HepG2 (cell line): ENCODE results near the gene GRAMD2A. TPM values are rescaled to one million over a fixed set of nuclear protein-coding genes. Genes with fewer than 3 reads are reported as not detected.

Experiments used
- CREM ChIP-seq, 2 experiments: sonication (generic) in 1 of 2; formaldehyde crosslinking in 1 of 2; IDR thresholded peaks; 2 replicates each; pipeline versions ENCODE4 v1.4.0 to v1.6.1; 2016 to 2020; ENCODE audit warnings: antibody characterized with exemption in 1 of 2, mild to moderate bottlenecking in 1 of 2, missing genetic modification reagents in 1 of 2
- HDAC1 ChIP-seq: sonication (generic); formaldehyde crosslinking; IDR thresholded peaks from 2 replicates; pipeline ENCODE4 v1.5.1; 2020; ENCODE audit warnings: mild to moderate bottlenecking, missing genetic modification reagents
- HDAC2 ChIP-seq: sonication (generic); formaldehyde crosslinking; IDR thresholded peaks from 2 replicates; pipeline ENCODE4 v1.4.0; 2020; ENCODE audit warnings: missing genetic modification reagents
- HOXA3 ChIP-seq: sonication (generic); formaldehyde crosslinking; IDR thresholded peaks from 2 replicates; pipeline ENCODE4 v1.5.0; 2020; ENCODE audit warnings: missing genetic modification reagents
- HOXA5 ChIP-seq: sonication (generic); formaldehyde crosslinking; IDR thresholded peaks from 2 replicates; pipeline ENCODE4 v1.4.0; 2020; ENCODE audit warnings: missing genetic modification reagents
- ISL2 ChIP-seq: sonication (generic); formaldehyde crosslinking; IDR thresholded peaks from 2 replicates; pipeline ENCODE4 v1.5.0; 2020; ENCODE audit warnings: missing genetic modification reagents
- JUND ChIP-seq: sonication (generic); formaldehyde crosslinking; IDR thresholded peaks from 2 replicates; pipeline ENCODE4 v1.8.0; 2022; ENCODE audit warnings: mild to moderate bottlenecking, missing genetic modification reagents
- KAT8 ChIP-seq: IDR thresholded peaks from 2 replicates; pipeline ENCODE4 v1.6.1; 2016; ENCODE audit warnings: missing genetic modification reagents, missing compliant biosample characterization
- NCOA1 ChIP-seq: sonication (generic); formaldehyde crosslinking; IDR thresholded peaks from 2 replicates; pipeline ENCODE4 v1.9.0; 2021; ENCODE audit warnings: missing genetic modification reagents
- NPAS2 ChIP-seq: sonication (generic); formaldehyde crosslinking; IDR thresholded peaks from 2 replicates; pipeline ENCODE4 v1.8.0; 2022; ENCODE audit warnings: mild to moderate bottlenecking, missing genetic modification reagents, borderline replicate concordance
- RXRB ChIP-seq: IDR thresholded peaks from 2 replicates; pipeline ENCODE4 v1.6.1; 2016; ENCODE audit warnings: borderline replicate concordance, missing genetic modification reagents, missing compliant biosample characterization
- SALL2 ChIP-seq: sonication (generic); formaldehyde crosslinking; IDR thresholded peaks from 2 replicates; pipeline ENCODE4 v1.8.1; 2023; ENCODE audit warnings: mild to moderate bottlenecking, missing genetic modification reagents, inconsistent platforms
- SMC3 ChIP-seq: IDR thresholded peaks from 2 replicates; pipeline ENCODE4 v1.6.1; 2011; ENCODE audit warnings: low read length, improper control_type of control experiment
- ZBTB8A ChIP-seq: sonication (generic); formaldehyde crosslinking; IDR thresholded peaks from 2 replicates; pipeline ENCODE4 v1.4.0; 2020; ENCODE audit warnings: mild to moderate bottlenecking, low read depth, missing genetic modification reagents, borderline replicate concordance
- ZNF205 ChIP-seq: IDR thresholded peaks from 2 replicates; pipeline ENCODE4 v1.6.1; 2018; ENCODE audit warnings: missing biosample characterization, missing genetic modification reagents
- ZNF224 ChIP-seq: sonication (generic); formaldehyde crosslinking; IDR thresholded peaks from 2 replicates; pipeline ENCODE4 v1.5.0; 2020; ENCODE audit warnings: mild to moderate bottlenecking, missing genetic modification reagents
- ZNF263 ChIP-seq: sonication (generic); formaldehyde crosslinking; IDR thresholded peaks from 2 replicates; pipeline ENCODE4 v1.4.0; 2020; ENCODE audit warnings: missing genetic modification reagents
- ZNF672 ChIP-seq: sonication (generic); formaldehyde crosslinking; IDR thresholded peaks from 2 replicates; pipeline ENCODE4 v1.8.1; 2022; ENCODE audit warnings: missing genetic modification reagents
- ZNF891 ChIP-seq: sonication (generic); formaldehyde crosslinking; IDR thresholded peaks from 2 replicates; pipeline ENCODE4 v1.5.0; 2020; ENCODE audit warnings: mild to moderate bottlenecking, missing genetic modification reagents
- ZSCAN30 ChIP-seq: sonication (generic); formaldehyde crosslinking; IDR thresholded peaks from 2 replicates; pipeline ENCODE4 v1.5.0; 2020; ENCODE audit warnings: mild to moderate bottlenecking, missing genetic modification reagents
- polyA plus RNA-seq, 8 experiments: library from polyadenylated mRNA; depleted of rRNA in 3 of 8; stranded (reverse) in 7 of 8; unstranded in 1 of 8; fragments of >200 nt; fragmentation: Illumina TruSeq in 4 of 8; extraction: Trizol in 4 of 8; gene quantifications; 2 replicates each; pipeline versions ENCODE4 v1.2.1 to v1.2.3, GENCODE V29; 2011 to 2016; ENCODE audit warnings: low read depth in 4 of 8, missing spikeins in 1 of 8, mixed read lengths in 1 of 8; ENCODE audit not compliant: insufficient read depth in 1 of 8
- total RNA-seq, 5 experiments: library from RNA; depleted of rRNA; stranded (reverse); fragments of >200 nt; fragmentation: Illumina TruSeq; extraction: Trizol; gene quantifications; 2 replicates each; pipeline ENCODE4 v1.2.3, GENCODE V29; 2016; ENCODE audit warnings: low read depth in 1 of 5
- TF ChIP-seq, protein P1 (sequence below): sonication (generic); formaldehyde crosslinking; IDR thresholded peaks from 2 replicates; pipeline ENCODE4 v1.8.1; 2023; ENCODE audit warnings: mild to moderate bottlenecking, moderate library complexity, missing genetic modification reagents
- TF ChIP-seq, protein P2 (sequence below), 2 experiments: sonication (generic) in 1 of 2; formaldehyde crosslinking in 1 of 2; IDR thresholded peaks; 2 replicates each; pipeline versions ENCODE4 v1.4.0 to v1.6.1; 2016 to 2020; ENCODE audit warnings: borderline replicate concordance in 1 of 2, low read depth in 1 of 2, mild to moderate bottlenecking in 1 of 2, missing genetic modification reagents in 1 of 2
- TF ChIP-seq, protein P3 (sequence below): sonication (generic); formaldehyde crosslinking; IDR thresholded peaks from 2 replicates; pipeline ENCODE4 v1.5.0; 2020; ENCODE audit warnings: missing genetic modification reagents
- TF ChIP-seq, protein P4 (sequence below): sonication (generic); formaldehyde crosslinking; IDR thresholded peaks from 2 replicates; pipeline ENCODE4 v1.5.0; 2020; ENCODE audit warnings: missing genetic modification reagents

The GRAMD2A gene
- total and polyA plus RNA-seq, 2 of the 13 experiments (the other 11 are each of a cell fraction or from before 2014, with no cell fraction given), result 0.04 TPM; not detected in 1

DNA sequence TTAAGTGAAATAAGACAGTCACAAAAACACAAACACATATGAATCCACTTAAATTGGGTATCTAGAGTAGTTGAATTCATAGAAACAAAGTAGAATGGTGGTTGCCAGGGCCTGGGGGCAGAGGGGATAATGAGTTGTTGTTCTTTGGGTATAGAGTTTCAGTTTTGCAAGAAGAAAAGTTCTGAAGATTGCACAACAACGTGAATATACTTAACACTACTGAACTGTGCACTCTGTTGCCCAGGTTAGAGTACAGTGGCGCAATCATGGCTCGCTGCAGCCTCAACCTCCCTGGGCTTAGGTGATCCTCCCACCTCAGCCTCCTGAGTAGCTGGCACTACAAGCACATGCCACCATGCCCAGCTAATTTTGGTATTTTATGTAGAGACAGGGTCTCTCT is 14.9 kb downstream of the GRAMD2A start (continued):
- TF ChIP-seq HOXA5, result peak; percentile 67; the same call in 1 of the 2 replicates
- TF ChIP-seq HOXA3 (CRISPR knock-in tag), result peak; percentile 88
- no peak for TF ChIP-seq NPAS2
- TF ChIP-seq ZBTB8A (CRISPR knock-in tag), result no peak
- TF ChIP-seq, protein P1, sequence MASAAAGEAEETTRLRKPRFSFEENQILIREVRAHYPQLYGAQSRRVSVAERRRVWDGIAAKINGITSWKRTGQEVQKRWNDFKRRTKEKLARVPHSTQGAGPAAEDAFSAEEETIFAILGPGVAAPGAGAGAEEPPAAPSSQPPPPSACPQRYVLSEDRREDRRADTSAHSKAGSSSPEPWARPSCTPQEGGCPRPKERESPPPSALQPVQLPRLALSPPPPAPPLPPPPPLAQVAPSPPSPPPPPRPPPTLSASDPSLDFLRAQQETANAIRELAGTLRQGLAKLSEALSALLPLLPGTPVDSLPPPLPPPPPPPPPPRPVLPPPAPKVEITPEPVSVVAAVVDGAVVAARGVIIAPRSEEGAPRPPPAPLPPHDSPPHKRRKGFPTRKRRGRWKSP (CRISPR knock-in tag), result 0 out of 2 replicates have a peak, but pooled peaks have one; percentile 48
- TF ChIP-seq, protein P2, sequence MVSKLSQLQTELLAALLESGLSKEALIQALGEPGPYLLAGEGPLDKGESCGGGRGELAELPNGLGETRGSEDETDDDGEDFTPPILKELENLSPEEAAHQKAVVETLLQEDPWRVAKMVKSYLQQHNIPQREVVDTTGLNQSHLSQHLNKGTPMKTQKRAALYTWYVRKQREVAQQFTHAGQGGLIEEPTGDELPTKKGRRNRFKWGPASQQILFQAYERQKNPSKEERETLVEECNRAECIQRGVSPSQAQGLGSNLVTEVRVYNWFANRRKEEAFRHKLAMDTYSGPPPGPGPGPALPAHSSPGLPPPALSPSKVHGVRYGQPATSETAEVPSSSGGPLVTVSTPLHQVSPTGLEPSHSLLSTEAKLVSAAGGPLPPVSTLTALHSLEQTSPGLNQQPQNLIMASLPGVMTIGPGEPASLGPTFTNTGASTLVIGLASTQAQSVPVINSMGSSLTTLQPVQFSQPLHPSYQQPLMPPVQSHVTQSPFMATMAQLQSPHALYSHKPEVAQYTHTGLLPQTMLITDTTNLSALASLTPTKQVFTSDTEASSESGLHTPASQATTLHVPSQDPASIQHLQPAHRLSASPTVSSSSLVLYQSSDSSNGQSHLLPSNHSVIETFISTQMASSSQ (IDR thresholded peaks at IDR 0.05; ENCODE audit: low read depth), result peak; percentile 45; the same call in 1 of the 2 replicates
- TF ChIP-seq, protein P2 (CRISPR knock-in tag; IDR thresholded peaks at IDR 0.05; ENCODE audit: borderline replicate concordance), result no peak; the same call in 1 of the 2 replicates
- peak; percentile 97 for TF ChIP-seq HDAC2 (CRISPR knock-in tag)
- TF ChIP-seq ISL2 (CRISPR knock-in tag), result peak; percentile 82
- peak; percentile 49; the same call in 1 of the 2 replicates for TF ChIP-seq SMC3
- TF ChIP-seq ZNF263, result peak; percentile 72; the same call in 1 of the 2 replicates
- TF ChIP-seq KAT8 (CRISPR knock-in tag), result peak; percentile 64
- TF ChIP-seq, protein P3, sequence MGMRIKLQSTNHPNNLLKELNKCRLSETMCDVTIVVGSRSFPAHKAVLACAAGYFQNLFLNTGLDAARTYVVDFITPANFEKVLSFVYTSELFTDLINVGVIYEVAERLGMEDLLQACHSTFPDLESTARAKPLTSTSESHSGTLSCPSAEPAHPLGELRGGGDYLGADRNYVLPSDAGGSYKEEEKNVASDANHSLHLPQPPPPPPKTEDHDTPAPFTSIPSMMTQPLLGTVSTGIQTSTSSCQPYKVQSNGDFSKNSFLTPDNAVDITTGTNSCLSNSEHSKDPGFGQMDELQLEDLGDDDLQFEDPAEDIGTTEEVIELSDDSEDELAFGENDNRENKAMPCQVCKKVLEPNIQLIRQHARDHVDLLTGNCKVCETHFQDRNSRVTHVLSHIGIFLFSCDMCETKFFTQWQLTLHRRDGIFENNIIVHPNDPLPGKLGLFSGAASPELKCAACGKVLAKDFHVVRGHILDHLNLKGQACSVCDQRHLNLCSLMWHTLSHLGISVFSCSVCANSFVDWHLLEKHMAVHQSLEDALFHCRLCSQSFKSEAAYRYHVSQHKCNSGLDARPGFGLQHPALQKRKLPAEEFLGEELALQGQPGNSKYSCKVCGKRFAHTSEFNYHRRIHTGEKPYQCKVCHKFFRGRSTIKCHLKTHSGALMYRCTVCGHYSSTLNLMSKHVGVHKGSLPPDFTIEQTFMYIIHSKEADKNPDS (CRISPR knock-in tag), result peak; percentile 73; the same call in 1 of the 2 replicates
- TF ChIP-seq RXRB (CRISPR knock-in tag), result peak; percentile 79; the same call in 1 of the 2 replicates
- no peak for TF ChIP-seq SALL2 (CRISPR knock-in tag)
- peak; percentile 57; the same call in 1 of the 2 replicates for TF ChIP-seq JUND (CRISPR knock-in tag)
- TF ChIP-seq ZNF224 (CRISPR knock-in tag), result no peak
- no peak for TF ChIP-seq ZNF672
- peak; percentile 60 for TF ChIP-seq CREM (IDR thresholded peaks at IDR 0.05)
- TF ChIP-seq CREM (CRISPR knock-in tag; IDR thresholded peaks at IDR 0.05), result no peak
- TF ChIP-seq ZNF205 (CRISPR knock-in tag), result 0 out of 2 replicates have a peak, but pooled peaks have one; percentile 48
- TF ChIP-seq ZNF891 (CRISPR knock-in tag), result no peak
- TF ChIP-seq NCOA1 (CRISPR knock-in tag), result peak; percentile 83; the same call in 1 of the 2 replicates
- TF ChIP-seq HDAC1 (CRISPR knock-in tag), result peak; percentile 84
- TF ChIP-seq ZSCAN30 (CRISPR knock-in tag), result no peak
- TF ChIP-seq, protein P4, sequence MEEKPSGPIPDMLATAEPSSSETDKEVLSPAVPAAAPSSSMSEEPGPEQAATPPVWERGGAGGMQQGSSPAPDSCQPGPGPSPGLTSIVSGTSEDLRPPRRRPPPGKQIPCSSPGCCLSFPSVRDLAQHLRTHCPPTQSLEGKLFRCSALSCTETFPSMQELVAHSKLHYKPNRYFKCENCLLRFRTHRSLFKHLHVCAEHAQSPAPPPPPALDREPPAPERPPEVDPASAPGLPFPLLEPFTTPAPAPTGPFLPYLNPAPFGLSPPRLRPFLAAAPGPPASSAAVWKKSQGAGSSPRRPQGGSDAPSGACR (CRISPR knock-in tag), result peak; percentile 97
